ENCODE measurements around the gene SESN1. TPM values are rescaled to one million over a fixed set of nuclear protein-coding genes. Genes with fewer than 3 reads are reported as not detected.

SESN1 gene
- total RNA-seq, 1 experiment from 2014 or later, result 30.2 TPM

GRCh38 chr6:108988765-108989164, 105.9 kb downstream of the SESN1 start:
- ATAC-seq (no peak), DNase-seq (ENCODE audit: low spot score) (no peak)
- ChIA-PET POLR2A (no interaction called here), CTCF (no interaction called here)
- H3K36me3 Mint-ChIP-seq, result peaks cover 49% of the 10 kb centered on the region
- TF ChIP-seq OVOL2 (CRISPR knock-in tag; IDR thresholded peaks at IDR 0.05; ENCODE audit: borderline replicate concordance), result no peak
- TF ChIP-seq GTF2I (CRISPR knock-in tag; conservative IDR thresholded peaks at IDR 0.05), result no peak
- no peak for TF ChIP-seq FOXJ3 (CRISPR knock-in tag; IDR thresholded peaks at IDR 0.05; ENCODE audit: borderline replicate concordance)
- TF ChIP-seq PRDM15 (CRISPR knock-in tag; IDR thresholded peaks at IDR 0.05), result no peak
- TF ChIP-seq ARID4B (CRISPR knock-in tag; IDR thresholded peaks at IDR 0.05; ENCODE audit: borderline replicate concordance), result no peak
- no peak for TF ChIP-seq CREM (CRISPR knock-in tag; IDR thresholded peaks at IDR 0.05)
- no peak for TF ChIP-seq E2F4 (CRISPR knock-in tag; IDR thresholded peaks at IDR 0.05; ENCODE audit: borderline replicate concordance, low read depth)
- no peak for TF ChIP-seq TCF7 (CRISPR knock-in tag; IDR thresholded peaks at IDR 0.05; ENCODE audit: low read depth)
- no peak for TF ChIP-seq SP1 (CRISPR knock-in tag; conservative IDR thresholded peaks at IDR 0.05)
- TF ChIP-seq USF1 (CRISPR knock-in tag; IDR thresholded peaks at IDR 0.05), result no peak
- TF ChIP-seq EMX1 (CRISPR knock-in tag; IDR thresholded peaks at IDR 0.05), result no peak
- TF ChIP-seq E2F5 (CRISPR knock-in tag; IDR thresholded peaks at IDR 0.05), result no peak
- no peak for TF ChIP-seq ZNF671 (CRISPR knock-in tag; IDR thresholded peaks at IDR 0.05)
- no peak for TF ChIP-seq HMGA2 (CRISPR knock-in tag; IDR thresholded peaks at IDR 0.05)
- H3K9me3 Mint-ChIP-seq, result no peaks in the 10 kb centered on the region
- no peaks in the 10 kb centered on the region for H3K27me3 Mint-ChIP-seq (ENCODE audit: low read depth)
- H3K4me3 Mint-ChIP-seq, result no peak overlapping the region
- H3K4me1 Mint-ChIP-seq, result no peaks in the 10 kb centered on the region
- no peak overlapping the region for H3K27ac Mint-ChIP-seq

- ATAC-seq, result no peak
- peaks cover 45% of the 10 kb centered on the region for H3K36me3 Mint-ChIP-seq
- H3K9me3 Mint-ChIP-seq, result no peaks in the 10 kb centered on the region
- no peak for TF ChIP-seq HMGA2 (CRISPR knock-in tag; IDR thresholded peaks at IDR 0.05)
- ChIA-PET POLR2A (no interaction called here), CTCF (interaction anchor here (0.7 kb wide), 1 partner anchor 71 kb away, joined by 3 read pairs; no protein-coding TSS in a partner anchor)
- no peaks in the 10 kb centered on the region for H3K4me1 Mint-ChIP-seq
- H3K4me3 Mint-ChIP-seq, result no peak overlapping the region
- H3K27ac Mint-ChIP-seq, result no peak overlapping the region
- DNase-seq (ENCODE audit: low spot score), result no peak
- no peaks in the 10 kb centered on the region for H3K27me3 Mint-ChIP-seq (ENCODE audit: low read depth)
These were observed 106.3 kb downstream of the SESN1 start for GRCh38 chr6:108988296-108988695.
